Suprapubic skin (tissue), 4 donors: Measurements from ENCODE around the gene EPB41L4B. TPM values are rescaled to one million over a fixed set of nuclear protein-coding genes. Genes with fewer than 3 reads are reported as not detected.

Source experiments
- DNase-seq, 2 donors: peaks; one replicate each; pipeline ENCODE4 v3.0.0-alpha.2; 2019; ENCODE audit warnings: low spot score in 2 of 2
- H3K27ac ChIP-seq: fragments of 200-600 bp; sonication (generic); one replicate; pipeline ENCODE4 v1.5.1; 2019
- H3K27me3 ChIP-seq: fragments of 200-600 bp; sonication (generic); one replicate; pipeline ENCODE4 v1.5.1; 2019
- H3K36me3 ChIP-seq: fragments of 200-600 bp; sonication (generic); one replicate; pipeline ENCODE4 v1.5.1; 2019
- H3K4me1 ChIP-seq: fragments of 200-600 bp; sonication (generic); one replicate; pipeline ENCODE4 v1.5.1; 2019
- H3K4me3 ChIP-seq: fragments of 200-600 bp; sonication (generic); one replicate; pipeline ENCODE4 v1.5.1; 2019; ENCODE audit warnings: mild to moderate bottlenecking
- H3K9me3 ChIP-seq: fragments of 200-600 bp; sonication (generic); one replicate; pipeline ENCODE4 v1.5.1; 2019
- EP300 ChIP-seq: sonication (generic); formaldehyde crosslinking; IDR thresholded peaks from one replicate; pipeline ENCODE4 v1.6.1; 2017; ENCODE audit warnings: antibody characterized with exemption
- POLR2A ChIP-seq, 2 donors: fragments of 450-650 bp; IDR thresholded peaks; one replicate each; pipeline ENCODE4 v1.6.1; 2017; ENCODE audit warnings: antibody characterized with exemption in 2 of 2, mild to moderate bottlenecking in 2 of 2, moderate library complexity in 2 of 2
- POLR2AphosphoS5 ChIP-seq, 3 donors: sonication (generic); formaldehyde crosslinking; IDR thresholded peaks; one replicate each; pipeline ENCODE4 v1.6.1; 2017; ENCODE audit warnings: antibody characterized with exemption in 3 of 3
- WGBS: methylation state at CpG from one replicate; pipeline ENCODE4 v1.1.5; 2018; 5-methylcytosine and 5-hydroxymethylcytosine counted together
- total RNA-seq, 4 donors: library from RNA; depleted of rRNA; stranded (reverse); fragments of >200 nt; gene quantifications; one replicate each; pipeline ENCODE4 v1.1.0, GENCODE V29; 2016
- TF ChIP-seq, protein P1 (sequence below), 2 donors: fragments of 200-600 bp in 1 of 2; fragments of 450-650 bp in 1 of 2; sonication (generic) in 1 of 2; IDR thresholded peaks; one replicate each; pipeline ENCODE4 v1.5.1; 2016 to 2019; ENCODE audit warnings: antibody characterized with exemption in 2 of 2, mild to moderate bottlenecking in 1 of 2, moderate library complexity in 1 of 2

The EPB41L4B gene
- total RNA-seq, 4 donors from 2014 or later: 22.4 to 27.4 (median 25.1) TPM

DNA sequence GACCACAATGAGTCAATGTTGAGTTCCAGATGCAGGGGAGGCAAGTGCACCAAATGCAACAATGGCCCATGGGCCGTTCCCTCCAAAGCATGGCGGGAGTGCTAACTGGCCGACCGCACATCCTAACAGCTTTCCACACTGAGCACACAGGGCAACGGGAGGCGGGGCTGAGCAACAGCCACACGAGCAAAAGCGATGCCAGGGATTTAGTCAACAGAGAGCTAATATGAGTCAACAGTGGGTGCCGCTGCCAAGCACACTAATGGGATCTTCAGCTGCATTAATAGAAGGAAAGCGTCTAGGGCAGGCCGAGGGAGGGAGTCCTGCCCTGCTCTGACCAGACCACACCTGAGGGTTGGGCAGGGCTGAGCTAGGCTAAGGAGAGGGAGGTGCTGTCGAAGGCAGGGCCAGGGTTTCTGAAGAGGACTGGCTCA, 4.6 kb downstream of the EPB41L4B start:
- Histone ChIP-seq H3K27ac (peak overlapping the region; percentile 0), H3K36me3 (no peaks in the 10 kb centered on the region), H3K27me3 (peaks cover 16% of the 10 kb centered on the region), H3K4me3 (no peak overlapping the region), H3K9me3 (no peaks in the 10 kb centered on the region), H3K4me1 (peaks cover 48% of the 10 kb centered on the region)
- WGBS: 46% methylated on average over 12 of the region's 12 CpGs
- TF ChIP-seq POLR2AphosphoS5 (IDR thresholded peaks at IDR 0.05): peak in 2 of 3 donors; percentile 11 to 48
- TF ChIP-seq POLR2A (IDR thresholded peaks at IDR 0.05): no peak
- peak; percentile 80 to 86 for DNase-seq

DNA sequence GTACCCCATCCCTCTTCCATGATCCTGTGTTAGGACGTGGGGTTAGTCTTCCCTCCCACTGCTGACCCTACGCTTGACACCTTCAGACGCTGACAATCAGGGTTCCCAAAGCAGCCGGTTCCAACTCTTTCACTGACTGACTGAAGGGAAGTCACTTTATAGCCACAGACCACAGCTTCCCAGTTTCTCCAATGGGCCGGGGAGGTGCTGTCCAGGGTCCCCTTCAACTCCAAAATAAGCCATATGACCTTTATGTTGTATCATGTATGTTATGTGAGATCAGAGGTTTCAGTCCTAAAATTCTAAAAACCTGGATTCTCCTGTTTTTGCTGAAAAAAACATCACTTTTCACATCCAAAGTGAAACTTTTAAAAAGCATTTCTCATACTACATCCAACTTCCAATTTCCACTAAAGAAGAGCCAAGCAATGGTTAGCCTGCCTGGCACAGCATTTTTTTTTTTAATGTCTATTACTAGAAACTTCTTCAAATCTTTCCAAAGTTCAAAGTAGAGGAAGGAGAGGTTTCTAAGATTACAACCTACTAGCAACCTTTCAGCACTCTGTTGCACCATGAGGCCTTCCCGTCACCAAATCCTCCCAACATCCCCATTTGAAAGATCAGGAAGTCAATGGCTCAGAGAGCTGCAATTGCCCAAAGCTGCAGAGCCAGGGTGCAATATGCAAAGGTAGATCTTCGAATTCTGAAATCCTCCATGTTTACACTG, 5.2 kb downstream of the EPB41L4B start:
- DNase-seq: no peak
- Histone ChIP-seq H3K27me3 (peaks cover 16% of the 10 kb centered on the region), H3K27ac (no peak overlapping the region), H3K9me3 (no peaks in the 10 kb centered on the region), H3K4me1 (peaks cover 45% of the 10 kb centered on the region), H3K4me3 (no peak overlapping the region), H3K36me3 (no peaks in the 10 kb centered on the region)
- WGBS: 61% methylated on average over 7 of the region's 7 CpGs
- no peak for TF ChIP-seq POLR2A (IDR thresholded peaks at IDR 0.05)
- TF ChIP-seq, protein P1, sequence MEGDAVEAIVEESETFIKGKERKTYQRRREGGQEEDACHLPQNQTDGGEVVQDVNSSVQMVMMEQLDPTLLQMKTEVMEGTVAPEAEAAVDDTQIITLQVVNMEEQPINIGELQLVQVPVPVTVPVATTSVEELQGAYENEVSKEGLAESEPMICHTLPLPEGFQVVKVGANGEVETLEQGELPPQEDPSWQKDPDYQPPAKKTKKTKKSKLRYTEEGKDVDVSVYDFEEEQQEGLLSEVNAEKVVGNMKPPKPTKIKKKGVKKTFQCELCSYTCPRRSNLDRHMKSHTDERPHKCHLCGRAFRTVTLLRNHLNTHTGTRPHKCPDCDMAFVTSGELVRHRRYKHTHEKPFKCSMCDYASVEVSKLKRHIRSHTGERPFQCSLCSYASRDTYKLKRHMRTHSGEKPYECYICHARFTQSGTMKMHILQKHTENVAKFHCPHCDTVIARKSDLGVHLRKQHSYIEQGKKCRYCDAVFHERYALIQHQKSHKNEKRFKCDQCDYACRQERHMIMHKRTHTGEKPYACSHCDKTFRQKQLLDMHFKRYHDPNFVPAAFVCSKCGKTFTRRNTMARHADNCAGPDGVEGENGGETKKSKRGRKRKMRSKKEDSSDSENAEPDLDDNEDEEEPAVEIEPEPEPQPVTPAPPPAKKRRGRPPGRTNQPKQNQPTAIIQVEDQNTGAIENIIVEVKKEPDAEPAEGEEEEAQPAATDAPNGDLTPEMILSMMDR (IDR thresholded peaks at IDR 0.05): no peak
- TF ChIP-seq POLR2AphosphoS5 (IDR thresholded peaks at IDR 0.05): no peak
- TF ChIP-seq EP300: no peak

DNA sequence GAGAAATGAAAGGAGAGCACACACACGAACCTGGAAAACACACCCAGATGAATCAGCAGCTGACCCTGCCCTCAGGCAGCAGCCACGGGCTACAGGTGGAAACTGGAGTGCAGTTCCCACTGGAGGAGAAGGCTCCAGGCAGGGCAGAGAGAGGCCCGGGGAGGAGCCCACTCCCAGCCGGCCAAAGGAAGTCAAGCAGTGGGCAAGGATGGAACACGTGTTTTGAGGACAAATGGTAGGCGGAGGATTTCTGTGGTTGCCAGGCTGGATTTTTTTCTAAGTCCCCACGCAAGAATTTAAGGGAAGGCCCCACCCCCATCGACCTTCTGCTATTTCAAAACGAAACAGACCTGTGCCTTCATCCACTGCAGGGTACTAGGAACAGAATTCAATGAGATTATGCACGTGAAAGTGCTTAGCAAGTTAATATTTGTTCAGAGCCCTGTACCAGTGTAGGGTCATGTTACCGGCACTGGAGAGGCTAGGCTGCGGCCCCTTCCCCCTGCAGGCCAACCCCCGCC, 6.8 kb downstream of the EPB41L4B start:
- H3K27me3 ChIP-seq: peaks cover 7% of the 10 kb centered on the region
- no peaks in the 10 kb centered on the region for H3K9me3 ChIP-seq
- H3K4me3 ChIP-seq: no peak overlapping the region
- no peaks in the 10 kb centered on the region for H3K36me3 ChIP-seq
- TF ChIP-seq POLR2AphosphoS5 (IDR thresholded peaks at IDR 0.05): no peak
- TF ChIP-seq, protein P1 (IDR thresholded peaks at IDR 0.05): no peak
- H3K4me1 ChIP-seq: peaks cover 41% of the 10 kb centered on the region
- no peak overlapping the region for H3K27ac ChIP-seq
- 56% methylated on average over 13 of the region's 13 CpGs for WGBS
- DNase-seq: no peak

DNA sequence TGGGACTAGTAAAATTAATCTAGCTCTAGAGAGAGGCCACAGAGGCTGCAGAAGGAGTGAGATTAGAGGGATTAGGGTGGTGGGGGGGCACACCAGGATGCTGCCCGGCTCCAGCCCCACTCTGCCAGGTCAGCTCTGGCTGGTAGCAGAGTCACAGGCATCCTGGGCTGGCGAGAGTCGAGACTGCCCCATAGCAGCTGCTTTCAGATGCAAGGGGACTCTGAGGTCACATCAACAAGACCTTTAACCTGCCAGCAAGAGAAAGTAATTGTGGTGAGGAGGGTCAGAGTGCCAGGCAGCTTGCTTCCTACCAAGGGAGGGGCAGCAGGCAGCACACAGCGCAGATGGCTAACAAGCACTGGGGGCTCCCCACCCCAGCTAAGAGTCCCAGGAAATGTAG, 7.5 kb downstream of the EPB41L4B start:
- no peaks in the 10 kb centered on the region for H3K9me3 ChIP-seq
- no peak overlapping the region for H3K27ac ChIP-seq
- DNase-seq: no peak
- H3K4me3 ChIP-seq: no peak overlapping the region
- peaks cover 34% of the 10 kb centered on the region for H3K4me1 ChIP-seq
- WGBS: 76% methylated on average over 4 of the region's 4 CpGs
- no peak for TF ChIP-seq POLR2AphosphoS5 (IDR thresholded peaks at IDR 0.05)
- TF ChIP-seq POLR2A (IDR thresholded peaks at IDR 0.05): no peak
- no peak for TF ChIP-seq EP300
- TF ChIP-seq, protein P1 (IDR thresholded peaks at IDR 0.05): no peak
- peaks cover 4% of the 10 kb centered on the region for H3K27me3 ChIP-seq
- no peaks in the 10 kb centered on the region for H3K36me3 ChIP-seq

DNA sequence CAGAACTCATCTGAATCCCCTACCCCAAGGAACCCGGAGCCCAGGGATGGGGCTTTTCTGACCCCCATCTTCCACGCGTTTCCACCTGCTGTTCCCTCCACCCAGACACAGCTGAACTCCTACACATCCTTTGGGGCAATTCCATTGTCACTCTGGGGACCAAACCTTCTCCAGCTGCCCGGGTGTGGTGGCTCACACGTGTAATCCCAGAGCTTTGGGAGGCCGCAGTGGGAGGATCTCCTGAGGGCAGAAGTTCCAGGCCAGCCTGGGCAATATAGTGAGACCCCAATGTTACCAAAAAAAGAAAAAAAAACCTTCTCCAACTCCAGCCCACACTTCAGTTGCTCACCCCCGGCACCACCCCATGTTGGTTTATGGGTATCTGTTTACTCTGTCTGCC, 8.1 kb downstream of the EPB41L4B start:
- Histone ChIP-seq H3K36me3 (no peaks in the 10 kb centered on the region), H3K27ac (no peak overlapping the region), H3K27me3 (peaks cover 4% of the 10 kb centered on the region), H3K4me1 (peaks cover 29% of the 10 kb centered on the region), H3K4me3 (no peak overlapping the region), H3K9me3 (no peaks in the 10 kb centered on the region)
- 67% methylated on average over 7 of the region's 7 CpGs for WGBS
- DNase-seq: no peak
- no peak for TF ChIP-seq EP300
- no peak for TF ChIP-seq POLR2AphosphoS5 (IDR thresholded peaks at IDR 0.05)
- TF ChIP-seq, protein P1 (IDR thresholded peaks at IDR 0.05): no peak
- no peak for TF ChIP-seq POLR2A (IDR thresholded peaks at IDR 0.05)
